ENCODE measurements around the gene DPM2. TPM values are rescaled to one million over a fixed set of nuclear protein-coding genes. Genes with fewer than 3 reads are reported as not detected.

DPM2 gene
- total RNA-seq, 4 donors from 2014 or later = 6.6 to 13.3 (median 8.5) TPM

DNA sequence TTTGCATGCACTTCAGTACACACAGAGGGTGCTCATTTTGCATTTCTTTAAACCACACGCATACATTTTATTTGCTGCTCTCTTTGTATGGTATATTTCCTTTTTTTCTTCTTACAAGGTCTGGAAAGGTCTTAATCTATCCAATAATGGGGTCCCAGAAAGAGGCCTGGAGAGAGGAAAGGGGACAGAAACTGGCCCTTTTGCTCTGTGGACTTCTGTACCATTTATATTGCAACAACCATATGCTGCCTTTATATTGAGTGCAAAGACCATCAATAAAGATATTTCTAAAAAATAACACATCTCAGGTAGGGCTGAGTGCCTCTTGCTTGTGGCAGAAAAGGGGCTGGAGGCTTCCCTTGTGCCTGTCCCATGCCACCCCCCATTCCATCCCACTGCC lies 15.5 kb upstream of the DPM2 start:
- Histone ChIP-seq H3K4me3 (no peak overlapping the region), H3K4me1 (peaks cover 54 to 77% (median 75%) of the 10 kb centered on the region in 4 donors), H3K27me3 (no peaks in the 10 kb centered on the region), H3K27ac (replicated peaks in 1 of 4) (peak overlapping the region in 2 of 4 donors; percentile 69 to 75), H3K9me3 (no peaks in the 10 kb centered on the region), H3K36me3 (peaks cover 0 to 14% (median 0%) of the 10 kb centered on the region in 4 donors)
- TF ChIP-seq EP300 (IDR thresholded peaks at IDR 0.05) (no peak), POLR2A (IDR thresholded peaks at IDR 0.05; ENCODE audit: low read depth) (no peak), POLR2AphosphoS5 (IDR thresholded peaks at IDR 0.05) (no peak)
- TF ChIP-seq, protein P1, sequence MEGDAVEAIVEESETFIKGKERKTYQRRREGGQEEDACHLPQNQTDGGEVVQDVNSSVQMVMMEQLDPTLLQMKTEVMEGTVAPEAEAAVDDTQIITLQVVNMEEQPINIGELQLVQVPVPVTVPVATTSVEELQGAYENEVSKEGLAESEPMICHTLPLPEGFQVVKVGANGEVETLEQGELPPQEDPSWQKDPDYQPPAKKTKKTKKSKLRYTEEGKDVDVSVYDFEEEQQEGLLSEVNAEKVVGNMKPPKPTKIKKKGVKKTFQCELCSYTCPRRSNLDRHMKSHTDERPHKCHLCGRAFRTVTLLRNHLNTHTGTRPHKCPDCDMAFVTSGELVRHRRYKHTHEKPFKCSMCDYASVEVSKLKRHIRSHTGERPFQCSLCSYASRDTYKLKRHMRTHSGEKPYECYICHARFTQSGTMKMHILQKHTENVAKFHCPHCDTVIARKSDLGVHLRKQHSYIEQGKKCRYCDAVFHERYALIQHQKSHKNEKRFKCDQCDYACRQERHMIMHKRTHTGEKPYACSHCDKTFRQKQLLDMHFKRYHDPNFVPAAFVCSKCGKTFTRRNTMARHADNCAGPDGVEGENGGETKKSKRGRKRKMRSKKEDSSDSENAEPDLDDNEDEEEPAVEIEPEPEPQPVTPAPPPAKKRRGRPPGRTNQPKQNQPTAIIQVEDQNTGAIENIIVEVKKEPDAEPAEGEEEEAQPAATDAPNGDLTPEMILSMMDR (IDR thresholded peaks at IDR 0.05) = no peak
- intact Hi-C loops (cut with DNase I) = no loop called here
- DNase-seq (ENCODE audit: extremely low spot score) = no peak
- WGBS = 97% methylated on average over 1 of the region's 1 CpG

DNA sequence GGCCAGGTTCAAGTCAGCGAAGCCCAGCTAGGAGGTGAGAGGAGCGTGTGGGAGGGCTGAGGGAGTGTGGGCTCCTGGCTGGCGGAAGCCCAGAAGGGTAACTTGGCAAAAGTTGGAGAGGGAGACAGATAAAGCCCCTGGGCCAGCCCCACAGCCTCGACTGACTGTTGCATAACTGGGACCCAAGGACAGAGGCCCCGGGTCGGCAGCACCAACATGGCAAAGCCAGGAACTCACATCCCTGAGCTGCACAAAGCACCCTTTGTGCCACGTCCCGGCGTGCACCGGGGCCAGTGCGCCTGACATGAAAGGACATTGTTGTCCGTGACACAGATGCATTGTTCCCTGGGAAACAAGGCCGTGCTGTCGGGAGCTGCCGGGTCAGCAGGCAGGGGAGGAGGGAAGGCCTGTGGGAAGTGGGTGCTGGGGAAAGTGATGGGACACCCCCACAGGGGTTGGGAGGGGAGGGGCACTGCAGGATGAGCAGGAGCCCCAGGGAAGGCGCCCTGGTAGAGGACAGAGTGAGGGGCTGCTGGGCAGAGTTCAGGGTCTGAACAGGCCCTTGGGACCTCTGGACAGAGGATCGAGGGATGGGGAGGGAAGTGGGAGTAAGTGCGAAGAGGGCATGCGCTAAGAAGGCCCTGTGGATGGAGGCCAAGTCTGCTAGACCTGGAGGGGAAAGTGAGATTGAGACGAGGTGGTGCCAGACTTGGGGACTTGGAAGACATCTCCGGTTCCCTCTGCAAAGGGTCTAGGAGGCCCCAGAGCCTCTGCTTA lies 13.0 kb upstream of the DPM2 start:
- peaks cover 64 to 83% (median 81%) of the 10 kb centered on the region in 4 donors for H3K4me1 ChIP-seq
- TF ChIP-seq POLR2AphosphoS5 (IDR thresholded peaks at IDR 0.05) (peak; percentile 58 to 79), EP300 (IDR thresholded peaks at IDR 0.05) (no peak)
- TF ChIP-seq, protein P1 (IDR thresholded peaks at IDR 0.05) = no peak
- no peak for DNase-seq (ENCODE audit: extremely low spot score)
- peak overlapping the region in 2 of 4 donors; percentile 2 to 12 for H3K4me3 ChIP-seq
- no peaks in the 10 kb centered on the region for H3K27me3 ChIP-seq
- WGBS = 64% methylated on average over 19 of the region's 21 CpGs
- intact Hi-C loops (cut with DNase I) = no loop called here
- H3K27ac ChIP-seq (replicated peaks in 1 of 4) = peak overlapping the region; percentile 56 to 65 (median 60)
- H3K36me3 ChIP-seq = peaks cover 0 to 27% (median 5%) of the 10 kb centered on the region in 4 donors
- no peaks in the 10 kb centered on the region for H3K9me3 ChIP-seq

DNA sequence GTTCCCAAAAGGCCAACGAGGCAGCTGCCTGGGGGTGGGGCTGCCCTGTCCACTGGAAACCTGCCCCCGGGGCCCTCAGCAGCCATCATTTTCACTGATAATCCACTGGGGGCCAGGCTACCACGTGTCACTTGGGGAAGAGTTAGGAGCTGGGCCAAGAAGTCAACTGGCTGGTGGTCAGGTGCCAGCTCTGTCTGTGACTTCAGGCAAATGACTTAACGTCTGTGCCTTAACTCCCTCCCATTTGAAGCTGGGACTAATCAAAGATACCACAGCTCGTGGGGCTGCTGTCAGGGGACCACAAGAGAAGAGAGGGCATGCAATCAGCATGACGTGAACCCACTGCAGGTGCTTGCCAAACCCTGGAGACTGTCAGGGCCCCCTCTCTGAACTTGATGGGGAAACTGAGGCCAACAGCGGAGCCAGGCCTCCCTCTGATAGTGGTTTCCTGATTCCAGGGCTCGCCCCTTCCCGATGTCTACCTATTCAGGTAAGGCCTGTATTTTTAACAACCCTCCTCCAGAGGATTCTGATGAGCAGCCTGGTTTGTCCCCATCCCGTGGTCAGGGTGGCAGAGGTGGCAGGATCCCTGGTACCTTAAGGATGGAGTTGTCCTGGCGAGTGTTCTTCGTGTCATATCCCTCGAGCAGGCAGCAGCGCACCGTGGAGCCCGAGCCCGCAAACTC lies 12.3 kb upstream of the DPM2 start:
- no peak for DNase-seq (ENCODE audit: extremely low spot score)
- H3K27ac ChIP-seq (replicated peaks in 1 of 4) = peak overlapping the region; percentile 56 to 65 (median 60)
- peak overlapping the region in 2 of 4 donors; percentile 2 to 12 for H3K4me3 ChIP-seq
- peaks cover 60 to 80% (median 78%) of the 10 kb centered on the region in 4 donors for H3K4me1 ChIP-seq
- no peaks in the 10 kb centered on the region for H3K27me3 ChIP-seq
- WGBS = 84% methylated on average over 13 of the region's 17 CpGs
- peaks cover 6 to 34% (median 12%) of the 10 kb centered on the region in 4 donors for H3K36me3 ChIP-seq
- intact Hi-C loops (cut with DNase I) = no loop called here
- TF ChIP-seq, protein P1 (IDR thresholded peaks at IDR 0.05) = no peak
- no peak for TF ChIP-seq POLR2A (IDR thresholded peaks at IDR 0.05; ENCODE audit: low read depth)
- TF ChIP-seq EP300 (IDR thresholded peaks at IDR 0.05) = no peak
- no peak for TF ChIP-seq POLR2AphosphoS5 (IDR thresholded peaks at IDR 0.05)
- H3K9me3 ChIP-seq = no peaks in the 10 kb centered on the region

DNA sequence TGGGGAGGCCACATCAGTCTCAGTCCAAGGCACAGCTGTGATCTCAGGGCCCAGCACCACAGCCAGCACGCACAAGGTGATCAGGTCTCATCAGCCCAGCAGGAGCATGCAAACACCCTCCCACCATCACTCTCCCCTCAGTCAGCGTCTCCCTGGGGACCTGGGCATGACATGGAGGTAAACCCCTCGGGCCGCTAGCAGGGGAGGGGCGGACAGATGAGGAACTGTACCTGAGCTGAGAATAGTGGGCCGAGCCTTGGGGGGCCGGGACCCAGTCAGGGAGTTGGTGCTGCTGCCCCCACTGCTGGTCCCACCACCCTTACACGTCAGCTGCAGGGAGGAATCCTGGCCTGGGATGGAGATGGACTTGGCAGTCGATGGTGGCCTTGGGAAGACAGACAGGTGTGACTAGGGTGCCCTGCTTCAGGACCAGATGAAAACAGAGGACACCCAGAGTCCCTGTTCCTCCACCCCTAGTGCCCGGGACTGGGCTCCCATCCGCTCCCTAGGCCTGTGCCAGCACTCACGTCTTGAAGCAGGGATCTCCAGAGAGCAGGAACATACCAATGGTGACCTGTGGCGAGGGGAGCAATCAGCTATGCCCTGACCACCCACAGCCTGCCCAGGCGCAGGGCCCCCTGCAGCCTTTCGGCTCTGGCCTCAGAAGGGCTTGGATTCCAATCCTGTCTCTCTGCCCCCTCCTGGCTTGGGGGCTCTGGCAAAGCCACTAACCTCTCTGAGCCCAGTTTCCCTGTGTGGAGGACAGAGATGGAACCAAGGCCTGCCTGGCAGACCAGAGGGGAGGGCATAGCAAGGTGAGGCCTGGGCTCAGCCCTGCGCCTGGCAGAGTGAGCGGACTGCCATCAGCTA lies 10.4 kb upstream of the DPM2 start:
- peaks cover 52 to 75% (median 71%) of the 10 kb centered on the region in 4 donors for H3K4me1 ChIP-seq
- WGBS = 90% methylated on average over 6 of the region's 17 CpGs
- TF ChIP-seq POLR2A (IDR thresholded peaks at IDR 0.05; ENCODE audit: low read depth) (no peak), EP300 (IDR thresholded peaks at IDR 0.05) (no peak), POLR2AphosphoS5 (IDR thresholded peaks at IDR 0.05) (no peak)
- TF ChIP-seq, protein P1 (IDR thresholded peaks at IDR 0.05) = no peak
- no peaks in the 10 kb centered on the region for H3K9me3 ChIP-seq
- intact Hi-C loops (cut with DNase I) = no loop called here
- DNase-seq (ENCODE audit: extremely low spot score) = no peak
- peaks cover 13 to 49% (median 22%) of the 10 kb centered on the region in 4 donors for H3K36me3 ChIP-seq
- H3K27me3 ChIP-seq = no peaks in the 10 kb centered on the region
- no peak overlapping the region for H3K4me3 ChIP-seq
- H3K27ac ChIP-seq (replicated peaks in 1 of 4) = peak overlapping the region in 3 of 4 donors; percentile 27 to 40 (median 34)
